HCT116 (cell line): ENCODE data around the gene ABCA3. TPM values are rescaled to one million over a fixed set of nuclear protein-coding genes. Genes with fewer than 3 reads are reported as not detected.

Experiments used
- ATAC-seq: fragments of 200-7000 bp; cut with Tn5 transposase; 2 replicates; pipeline ENCODE4 v1.9.1; 2020; ENCODE audit warnings: mild to moderate bottlenecking, moderate library complexity
- BruUV-seq: library from RNA; stranded (reverse); fragments of 400-500 nt; replicated peaks from 2 replicates; lab custom pipeline; 2021; lab: Mats Ljungman, UMichigan
- CTCF ChIA-PET: fragments of 300-600 bp; sonication (Branson Sonifier 250); formaldehyde crosslinking; loops from one replicate; lab custom pipeline; 2021; ENCODE audit warnings: antibody characterized with exemption; lab: Charles Lee
- POLR2A ChIA-PET: fragments of 300-600, 350-600 bp; sonication (Branson Sonifier 250); formaldehyde crosslinking; loops from one replicate; lab custom pipeline; 2021; ENCODE audit warnings: antibody characterized with exemption; lab: Charles Lee
- RAD21 ChIA-PET, 2 experiments: fragments of 300-600 bp; sonication (Branson Sonifier 250); formaldehyde crosslinking; loops; one replicate each; lab custom pipeline; 2023; ENCODE audit warnings: low total read pairs in 2 of 2; ENCODE audit not compliant: uncharacterized antibody in 2 of 2, unreplicated experiment in 2 of 2, low non-redundant PET in 1 of 2; lab: Charles Lee
- DNase-seq: peaks from one replicate; pipeline ENCODE4 v3.0.0-alpha.2; 2010; ENCODE audit warnings: low read depth, low spot score
- H2AFZ ChIP-seq: fragments of 200-600 bp; shearing (Covaris generic), sonication (generic); 2 replicates; pipeline ENCODE4 v1.6.1; 2017; ENCODE audit warnings: low read depth, mixed run types, mixed read lengths, antibody characterized with exemption, low read length; ENCODE audit not compliant: poor library complexity, severe bottlenecking
- H3K27ac ChIP-seq: 2 replicates; pipeline ENCODE4 v1.5.1; 2012; ENCODE audit warnings: low read depth, low read length
- H3K27me3 ChIP-seq: fragments of 200-600 bp; sonication (generic); 2 replicates; pipeline ENCODE4 v1.6.1; 2016; ENCODE audit warnings: mixed run types, low read length, mixed read lengths; ENCODE audit not compliant: insufficient read depth
- H3K36me3 ChIP-seq, 2 experiments: fragments of 200-500 bp in 1 of 2; fragments of 200-600 bp in 1 of 2; sonication (Bioruptor generic) in 1 of 2; sonication (generic) in 1 of 2; 2 replicates each; pipeline versions ENCODE4 v1.5.1 to v1.6.1; 2014 to 2016; ENCODE audit warnings: low read length in 2 of 2, inconsistent platforms in 1 of 2, mixed read lengths in 1 of 2, mixed run types in 1 of 2; ENCODE audit not compliant: insufficient read depth in 2 of 2, control insufficient read depth in 1 of 2
- H3K4me1 ChIP-seq, 2 experiments: fragments of 200-600 bp in 1 of 2; sonication (generic) in 1 of 2; 2 replicates each; pipeline versions ENCODE4 v1.5.1 to v1.6.1; 2012 to 2017; ENCODE audit warnings: low read length in 2 of 2, inconsistent platforms in 1 of 2, mild to moderate bottlenecking in 1 of 2, mixed read lengths in 1 of 2, mixed run types in 1 of 2, moderate library complexity in 1 of 2; ENCODE audit not compliant: insufficient read depth in 2 of 2, control insufficient read depth in 1 of 2
- H3K4me2 ChIP-seq: fragments of 200-600 bp; sonication (generic); 2 replicates; pipeline ENCODE4 v1.6.1; 2017; ENCODE audit warnings: mixed run types, low read length, mixed read lengths
- H3K4me3 ChIP-seq, 2 experiments: fragments of 200-600 bp in 1 of 2; sonication (generic) in 1 of 2; replicated peaks in 1 of 2; 2 replicates each; pipeline ENCODE4 v1.5.1; 2011 to 2016; ENCODE audit warnings: low read length in 2 of 2, control low read depth in 1 of 2, low read depth in 1 of 2, mild to moderate bottlenecking in 1 of 2, mixed read lengths in 1 of 2, mixed run types in 1 of 2
- H3K79me2 ChIP-seq: fragments of 200-600 bp; sonication (generic); 2 replicates; pipeline ENCODE4 v1.6.1; 2017; ENCODE audit warnings: mild to moderate bottlenecking, mixed run types, low read length, moderate library complexity, mixed read lengths; ENCODE audit not compliant: insufficient read depth
- H3K9ac ChIP-seq: fragments of 200-600 bp; sonication (generic); 2 replicates; pipeline ENCODE4 v1.6.1; 2016; ENCODE audit warnings: low read length, mixed read lengths
- H3K9me2 ChIP-seq: fragments of 200-600 bp; sonication (generic), shearing (Covaris generic); 2 replicates; pipeline ENCODE4 v1.6.1; 2017; ENCODE audit warnings: mixed run types, mild to moderate bottlenecking, moderate library complexity; ENCODE audit not compliant: insufficient read depth
- H3K9me3 ChIP-seq, 2 experiments: fragments of 200-500 bp in 1 of 2; fragments of 200-600 bp in 1 of 2; sonication (Bioruptor generic) in 1 of 2; sonication (generic) in 1 of 2; 2 replicates each; pipeline ENCODE4 v1.6.1; 2014 to 2017; ENCODE audit warnings: low read length in 2 of 2, mixed read lengths in 2 of 2, inconsistent platforms in 1 of 2, low read depth in 1 of 2, mild to moderate bottlenecking in 1 of 2, mixed run types in 1 of 2, moderate library complexity in 1 of 2; ENCODE audit not compliant: control insufficient read depth in 1 of 2, insufficient read depth in 1 of 2
- H4K20me1 ChIP-seq: fragments of 200-600 bp; sonication (generic), shearing (Covaris generic); 2 replicates; pipeline ENCODE4 v1.6.1; 2017; ENCODE audit warnings: mixed run types, mild to moderate bottlenecking, moderate library complexity; ENCODE audit not compliant: insufficient read depth
- CBX3 ChIP-seq: IDR thresholded peaks from 2 replicates; pipeline ENCODE4 v1.6.1; 2012; ENCODE audit warnings: low read depth
- CEBPB ChIP-seq: IDR thresholded peaks from 2 replicates; pipeline ENCODE4 v1.6.1; 2012; ENCODE audit warnings: low read depth
- EGR1 ChIP-seq: IDR thresholded peaks from 2 replicates; pipeline ENCODE4 v1.6.1; 2012; ENCODE audit warnings: low read depth
- ELF1 ChIP-seq: IDR thresholded peaks from 2 replicates; pipeline ENCODE4 v1.6.1; 2012; ENCODE audit warnings: low read depth, borderline replicate concordance
- EZH2 ChIP-seq: fragments of 200-600 bp; sonication (generic); IDR thresholded peaks from 2 replicates; pipeline ENCODE4 v1.6.1; 2017; ENCODE audit warnings: antibody characterized with exemption, mixed run types
- FOSL1 ChIP-seq: IDR thresholded peaks from 2 replicates; pipeline ENCODE4 v1.6.1; 2012; ENCODE audit warnings: low read depth
- RAD21 ChIP-seq: IDR thresholded peaks from 2 replicates; pipeline ENCODE4 v1.6.1; 2012; ENCODE audit warnings: low read depth, mild to moderate bottlenecking
- SIN3A ChIP-seq: IDR thresholded peaks from 2 replicates; pipeline ENCODE4 v1.6.1; 2012; ENCODE audit warnings: low read depth
- SP1 ChIP-seq: IDR thresholded peaks from 2 replicates; pipeline ENCODE4 v1.6.1; 2012; ENCODE audit warnings: low read depth
- SRF ChIP-seq: IDR thresholded peaks from 2 replicates; pipeline ENCODE4 v1.6.1; 2012; ENCODE audit warnings: low read depth
- ZFX ChIP-seq: fragments of 450-650 bp; IDR thresholded peaks from 2 replicates; pipeline ENCODE4 v1.6.1; 2017
- intact Hi-C: fragments of 100-400 bp; cut with micrococcal nuclease; formaldehyde crosslinking; loops from 2 replicates; pipeline ENCODE4 v1.10.0; 2022
- total RNA-seq: library from RNA; stranded (reverse); gene quantifications from one replicate; pipeline ENCODE4 v1.2.1, GENCODE V29; 2021; ENCODE audit not compliant: unreplicated experiment
- TF ChIP-seq, protein P1 (sequence below): IDR thresholded peaks from 2 replicates; pipeline ENCODE4 v1.6.1; 2012
- TF ChIP-seq, protein P2 (sequence below): IDR thresholded peaks from 2 replicates; pipeline ENCODE4 v1.6.1; 2012
- TF ChIP-seq, protein P3 (sequence below), 3 experiments: fragments of 200-600 bp in 1 of 3; sonication (generic) in 1 of 3; IDR thresholded peaks in 2 of 3; conservative IDR thresholded peaks in 1 of 3; 2 replicates each; pipeline ENCODE4 v1.5.1; 2012 to 2017; ENCODE audit warnings: low read depth in 2 of 3, low read length in 2 of 3, antibody characterized with exemption in 1 of 3, borderline replicate concordance in 1 of 3, control low read depth in 1 of 3, mild to moderate bottlenecking in 1 of 3, mixed read lengths in 1 of 3, mixed run types in 1 of 3, moderate library complexity in 1 of 3; ENCODE audit not compliant: insufficient read depth in 1 of 3
- TF ChIP-seq, protein P4 (sequence below): IDR thresholded peaks from 2 replicates; pipeline ENCODE4 v1.6.1; 2012; ENCODE audit warnings: low read depth

Gene ABCA3
- total RNA-seq, 1 experiment from 2014 or later = 5.4 TPM

DNA sequence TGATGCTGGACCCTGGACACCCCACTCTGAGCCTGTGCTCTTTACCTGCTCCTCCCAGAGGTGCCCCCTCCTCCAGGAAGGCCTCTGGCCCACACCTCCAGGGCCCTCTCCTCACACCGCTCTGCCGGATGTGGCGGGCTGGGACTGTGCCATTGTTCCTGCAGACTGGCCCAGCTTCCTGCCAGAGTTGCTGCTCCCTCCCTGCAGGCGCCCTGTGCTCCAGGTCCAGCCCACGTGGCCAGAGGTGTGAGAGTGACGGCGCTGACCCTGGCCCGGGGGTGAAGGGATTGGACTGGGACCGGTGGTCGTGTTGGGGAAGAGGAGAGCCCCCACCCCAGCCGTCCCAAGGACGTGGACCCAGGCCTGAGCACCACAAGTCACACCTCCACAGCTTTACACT, 111.4 kb downstream of the ABCA3 start:
- RAD21 ChIA-PET = no interaction called here
- Histone ChIP-seq H3K27me3 (no peaks in the 10 kb centered on the region), H4K20me1 (no peaks in the 10 kb centered on the region; the same call in 1 of the 2 replicates), H3K79me2 (peaks cover 57% of the 10 kb centered on the region), H3K9ac (no peak overlapping the region), H3K4me2 (no peak overlapping the region), H3K36me3 (peaks cover 9 to 19% of the 10 kb centered on the region in 2 experiments; a peak in 3 of 4 replicates), H3K9me3 (no peaks in the 10 kb centered on the region), H3K4me1 (peaks cover 19 to 21% of the 10 kb centered on the region in 2 experiments), H3K4me3 (no peak overlapping the region), H2AFZ (no peak overlapping the region), H3K27ac (no peak overlapping the region; the same call in 1 of the 2 replicates), H3K9me2 (no peaks in the 10 kb centered on the region)
- BruUV-seq = no TSS peak
- intact Hi-C loops = no loop called here
- CTCF ChIA-PET = no interaction called here
- TF ChIP-seq ZFX = no peak
- TF ChIP-seq SRF = no peak
- no peak for TF ChIP-seq SP1
- no peak for TF ChIP-seq CBX3
- no peak for TF ChIP-seq SIN3A
- TF ChIP-seq, protein P1, sequence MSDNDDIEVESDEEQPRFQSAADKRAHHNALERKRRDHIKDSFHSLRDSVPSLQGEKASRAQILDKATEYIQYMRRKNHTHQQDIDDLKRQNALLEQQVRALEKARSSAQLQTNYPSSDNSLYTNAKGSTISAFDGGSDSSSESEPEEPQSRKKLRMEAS = no peak
- no peak for TF ChIP-seq CEBPB
- no peak for DNase-seq
- ATAC-seq = no peak
- POLR2A ChIA-PET = no interaction called here

DNA sequence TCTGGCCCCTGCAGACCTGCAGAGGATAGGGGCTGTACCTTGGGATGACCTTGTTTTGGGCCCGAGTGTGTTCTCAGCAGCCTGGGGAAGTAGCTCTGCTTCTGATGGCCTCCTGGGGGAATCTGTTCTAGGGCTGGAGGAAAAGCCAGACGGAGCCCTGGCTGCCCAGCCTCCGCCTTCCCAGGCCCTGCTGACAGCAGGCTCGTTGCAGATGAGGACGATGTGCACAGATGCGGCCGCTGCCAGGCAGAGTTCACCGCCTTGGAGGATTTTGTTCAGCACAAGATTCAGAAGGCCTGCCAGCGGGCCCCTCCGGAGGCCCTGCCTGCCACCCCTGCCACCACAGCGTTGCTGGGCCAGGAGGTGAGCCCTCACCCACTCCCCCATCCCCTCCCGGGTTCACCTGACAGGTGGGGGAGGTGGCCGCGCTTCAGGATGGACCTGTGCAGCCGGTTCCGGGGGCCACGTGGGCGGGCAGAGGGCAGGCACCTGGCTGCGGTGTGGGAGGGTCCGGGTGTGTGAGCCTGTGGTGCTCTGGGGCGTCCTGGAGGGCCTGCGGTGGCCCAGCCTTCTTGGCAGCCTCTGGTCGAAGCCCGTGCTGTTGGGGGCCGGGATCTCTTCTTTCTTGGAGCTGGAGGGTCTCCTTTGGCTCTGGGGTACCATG, 112.2 kb downstream of the ABCA3 start:
- H3K4me1 ChIP-seq = peaks cover 19 to 21% of the 10 kb centered on the region in 2 experiments
- H3K79me2 ChIP-seq = peaks cover 63% of the 10 kb centered on the region
- POLR2A ChIA-PET = no interaction called here
- peaks cover 9 to 16% of the 10 kb centered on the region in 2 experiments; a peak in 3 of 4 replicates for H3K36me3 ChIP-seq
- ATAC-seq = no peak
- CTCF ChIA-PET = no interaction called here
- H3K27me3 ChIP-seq = no peaks in the 10 kb centered on the region
- H3K4me2 ChIP-seq = no peak overlapping the region
- BruUV-seq = no TSS peak
- no peaks in the 10 kb centered on the region; the same call in 1 of the 2 replicates for H4K20me1 ChIP-seq
- DNase-seq = no peak
- H3K9ac ChIP-seq = no peak overlapping the region
- no peaks in the 10 kb centered on the region for H3K9me2 ChIP-seq
- RAD21 ChIA-PET = no interaction called here
- H2AFZ ChIP-seq = no peak overlapping the region
- intact Hi-C loops = no loop called here
- no peaks in the 10 kb centered on the region for H3K9me3 ChIP-seq
- no peak overlapping the region; the same call in 1 of the 2 replicates for H3K27ac ChIP-seq
- H3K4me3 ChIP-seq = no peak overlapping the region
- TF ChIP-seq ELF1 (no peak), EGR1 (no peak), SP1 (no peak), ZFX (no peak), SRF (no peak), RAD21 (no peak), FOSL1 (no peak), EZH2 (no peak)
- TF ChIP-seq, protein P2, sequence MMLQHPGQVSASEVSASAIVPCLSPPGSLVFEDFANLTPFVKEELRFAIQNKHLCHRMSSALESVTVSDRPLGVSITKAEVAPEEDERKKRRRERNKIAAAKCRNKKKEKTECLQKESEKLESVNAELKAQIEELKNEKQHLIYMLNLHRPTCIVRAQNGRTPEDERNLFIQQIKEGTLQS = no peak
- TF ChIP-seq, protein P3, sequence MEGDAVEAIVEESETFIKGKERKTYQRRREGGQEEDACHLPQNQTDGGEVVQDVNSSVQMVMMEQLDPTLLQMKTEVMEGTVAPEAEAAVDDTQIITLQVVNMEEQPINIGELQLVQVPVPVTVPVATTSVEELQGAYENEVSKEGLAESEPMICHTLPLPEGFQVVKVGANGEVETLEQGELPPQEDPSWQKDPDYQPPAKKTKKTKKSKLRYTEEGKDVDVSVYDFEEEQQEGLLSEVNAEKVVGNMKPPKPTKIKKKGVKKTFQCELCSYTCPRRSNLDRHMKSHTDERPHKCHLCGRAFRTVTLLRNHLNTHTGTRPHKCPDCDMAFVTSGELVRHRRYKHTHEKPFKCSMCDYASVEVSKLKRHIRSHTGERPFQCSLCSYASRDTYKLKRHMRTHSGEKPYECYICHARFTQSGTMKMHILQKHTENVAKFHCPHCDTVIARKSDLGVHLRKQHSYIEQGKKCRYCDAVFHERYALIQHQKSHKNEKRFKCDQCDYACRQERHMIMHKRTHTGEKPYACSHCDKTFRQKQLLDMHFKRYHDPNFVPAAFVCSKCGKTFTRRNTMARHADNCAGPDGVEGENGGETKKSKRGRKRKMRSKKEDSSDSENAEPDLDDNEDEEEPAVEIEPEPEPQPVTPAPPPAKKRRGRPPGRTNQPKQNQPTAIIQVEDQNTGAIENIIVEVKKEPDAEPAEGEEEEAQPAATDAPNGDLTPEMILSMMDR (IDR thresholded peaks at IDR 0.05 in 2 of 3, conservative IDR thresholded peaks at IDR 0.05 in 1 of 3; ENCODE audit: borderline replicate concordance in 1 of 3, insufficient read depth in 1 of 3, low read depth in 2 of 3, low read length in 2 of 3) = no peak
- TF ChIP-seq, protein P4, sequence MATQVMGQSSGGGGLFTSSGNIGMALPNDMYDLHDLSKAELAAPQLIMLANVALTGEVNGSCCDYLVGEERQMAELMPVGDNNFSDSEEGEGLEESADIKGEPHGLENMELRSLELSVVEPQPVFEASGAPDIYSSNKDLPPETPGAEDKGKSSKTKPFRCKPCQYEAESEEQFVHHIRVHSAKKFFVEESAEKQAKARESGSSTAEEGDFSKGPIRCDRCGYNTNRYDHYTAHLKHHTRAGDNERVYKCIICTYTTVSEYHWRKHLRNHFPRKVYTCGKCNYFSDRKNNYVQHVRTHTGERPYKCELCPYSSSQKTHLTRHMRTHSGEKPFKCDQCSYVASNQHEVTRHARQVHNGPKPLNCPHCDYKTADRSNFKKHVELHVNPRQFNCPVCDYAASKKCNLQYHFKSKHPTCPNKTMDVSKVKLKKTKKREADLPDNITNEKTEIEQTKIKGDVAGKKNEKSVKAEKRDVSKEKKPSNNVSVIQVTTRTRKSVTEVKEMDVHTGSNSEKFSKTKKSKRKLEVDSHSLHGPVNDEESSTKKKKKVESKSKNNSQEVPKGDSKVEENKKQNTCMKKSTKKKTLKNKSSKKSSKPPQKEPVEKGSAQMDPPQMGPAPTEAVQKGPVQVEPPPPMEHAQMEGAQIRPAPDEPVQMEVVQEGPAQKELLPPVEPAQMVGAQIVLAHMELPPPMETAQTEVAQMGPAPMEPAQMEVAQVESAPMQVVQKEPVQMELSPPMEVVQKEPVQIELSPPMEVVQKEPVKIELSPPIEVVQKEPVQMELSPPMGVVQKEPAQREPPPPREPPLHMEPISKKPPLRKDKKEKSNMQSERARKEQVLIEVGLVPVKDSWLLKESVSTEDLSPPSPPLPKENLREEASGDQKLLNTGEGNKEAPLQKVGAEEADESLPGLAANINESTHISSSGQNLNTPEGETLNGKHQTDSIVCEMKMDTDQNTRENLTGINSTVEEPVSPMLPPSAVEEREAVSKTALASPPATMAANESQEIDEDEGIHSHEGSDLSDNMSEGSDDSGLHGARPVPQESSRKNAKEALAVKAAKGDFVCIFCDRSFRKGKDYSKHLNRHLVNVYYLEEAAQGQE = no peak
